Thyroid gland (tissue), 4 donors: ENCODE results near the gene COMMD4.
"Not testable (repeated sequence)": the region's sequence is repeated elsewhere in the genome, so short reads cannot be mapped to it uniquely, and the experiment has no call there.

Experiments
- POLR2A ChIP-seq, 2 donors: fragments of 450-650 bp; IDR thresholded peaks; one replicate each; pipeline ENCODE4 v1.6.1; 2017; ENCODE audit warnings: antibody characterized with exemption in 2 of 2, mild to moderate bottlenecking in 2 of 2, moderate library complexity in 1 of 2
- TF ChIP-seq, protein P1 (sequence below), 6 experiments: fragments of 200-600 bp in 3 of 6; fragments of 450-650 bp in 3 of 6; sonication (generic) in 3 of 6; IDR thresholded peaks; one replicate each; pipeline ENCODE4 v1.5.1; 2016 to 2019; ENCODE audit warnings: antibody characterized with exemption in 6 of 6, mild to moderate bottlenecking in 2 of 6, inconsistent platforms in 1 of 6, moderate library complexity in 1 of 6

DNA sequence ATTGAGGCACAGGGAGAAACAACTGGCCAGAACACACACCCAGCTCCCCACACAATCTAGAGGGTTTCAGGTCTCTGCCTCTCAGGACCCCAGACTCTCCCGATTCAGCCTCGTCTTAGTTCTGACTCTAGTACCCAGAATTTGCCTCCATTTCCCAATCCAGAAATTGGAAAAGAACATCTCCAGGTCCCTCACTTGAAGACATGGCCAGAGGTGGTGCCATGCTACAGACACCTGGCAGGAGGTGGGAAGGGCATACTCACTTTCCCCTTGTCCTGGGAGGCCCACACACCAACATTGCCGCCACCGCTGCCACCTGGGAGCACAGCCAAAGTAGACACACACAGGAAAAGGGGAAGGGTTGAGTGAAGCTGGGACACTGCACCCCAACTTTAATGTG is 33.1 kb upstream of the COMMD4 start:
- TF ChIP-seq, protein P1, sequence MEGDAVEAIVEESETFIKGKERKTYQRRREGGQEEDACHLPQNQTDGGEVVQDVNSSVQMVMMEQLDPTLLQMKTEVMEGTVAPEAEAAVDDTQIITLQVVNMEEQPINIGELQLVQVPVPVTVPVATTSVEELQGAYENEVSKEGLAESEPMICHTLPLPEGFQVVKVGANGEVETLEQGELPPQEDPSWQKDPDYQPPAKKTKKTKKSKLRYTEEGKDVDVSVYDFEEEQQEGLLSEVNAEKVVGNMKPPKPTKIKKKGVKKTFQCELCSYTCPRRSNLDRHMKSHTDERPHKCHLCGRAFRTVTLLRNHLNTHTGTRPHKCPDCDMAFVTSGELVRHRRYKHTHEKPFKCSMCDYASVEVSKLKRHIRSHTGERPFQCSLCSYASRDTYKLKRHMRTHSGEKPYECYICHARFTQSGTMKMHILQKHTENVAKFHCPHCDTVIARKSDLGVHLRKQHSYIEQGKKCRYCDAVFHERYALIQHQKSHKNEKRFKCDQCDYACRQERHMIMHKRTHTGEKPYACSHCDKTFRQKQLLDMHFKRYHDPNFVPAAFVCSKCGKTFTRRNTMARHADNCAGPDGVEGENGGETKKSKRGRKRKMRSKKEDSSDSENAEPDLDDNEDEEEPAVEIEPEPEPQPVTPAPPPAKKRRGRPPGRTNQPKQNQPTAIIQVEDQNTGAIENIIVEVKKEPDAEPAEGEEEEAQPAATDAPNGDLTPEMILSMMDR (IDR thresholded peaks at IDR 0.05), result not testable (repeated sequence)
- TF ChIP-seq POLR2A (IDR thresholded peaks at IDR 0.05), result not testable (repeated sequence)
